GM19099 (cell line): ENCODE measurements around the gene SDCCAG8.

Experiments
- POLR2A ChIP-seq: IDR thresholded peaks from 3 replicates; pipeline ENCODE4 v1.6.1; 2011; ENCODE audit warnings: low read depth; ENCODE audit not compliant: insufficient read length; ENCODE audit errors: extremely low read depth

The SDCCAG8 gene

DNA sequence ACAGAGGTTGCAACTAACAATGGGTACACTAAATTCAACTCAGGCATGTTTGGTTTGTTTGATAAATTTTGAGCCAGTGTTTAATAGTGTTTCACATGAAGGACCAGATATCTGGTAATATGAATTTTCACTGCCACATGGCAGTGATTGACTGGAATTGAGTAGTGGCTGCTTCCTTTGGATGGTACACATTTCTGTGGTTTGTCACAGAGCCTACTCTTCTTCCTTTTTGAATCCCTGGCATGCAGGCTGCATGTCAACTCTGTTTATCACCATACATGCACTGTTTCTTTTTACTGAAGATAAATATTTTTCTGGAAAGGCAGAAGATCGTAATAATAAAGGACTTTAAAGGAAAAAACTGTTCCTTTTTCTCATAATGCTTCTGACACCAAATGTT lies 35.5 kb downstream of the SDCCAG8 start:
- TF ChIP-seq POLR2A = no peak

DNA sequence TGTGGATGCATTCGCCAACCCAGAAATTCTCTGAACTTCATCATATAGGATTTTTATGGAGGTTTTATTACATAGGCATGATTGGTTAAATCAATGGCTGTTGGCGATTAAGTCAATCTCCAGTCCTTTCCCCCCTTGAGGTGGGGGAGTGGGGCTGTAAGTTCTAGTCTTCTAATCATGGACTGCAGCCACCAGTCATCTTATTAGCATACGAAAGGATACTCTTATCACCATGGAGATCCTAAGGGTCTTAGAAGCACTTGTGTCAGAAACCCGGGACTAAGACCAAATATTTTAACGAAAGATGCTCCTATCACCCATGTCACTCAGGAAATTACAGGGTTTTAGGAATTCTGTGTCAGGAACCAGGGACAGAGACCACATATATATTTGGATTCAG lies 36.3 kb downstream of the SDCCAG8 start:
- no peak for TF ChIP-seq POLR2A

DNA sequence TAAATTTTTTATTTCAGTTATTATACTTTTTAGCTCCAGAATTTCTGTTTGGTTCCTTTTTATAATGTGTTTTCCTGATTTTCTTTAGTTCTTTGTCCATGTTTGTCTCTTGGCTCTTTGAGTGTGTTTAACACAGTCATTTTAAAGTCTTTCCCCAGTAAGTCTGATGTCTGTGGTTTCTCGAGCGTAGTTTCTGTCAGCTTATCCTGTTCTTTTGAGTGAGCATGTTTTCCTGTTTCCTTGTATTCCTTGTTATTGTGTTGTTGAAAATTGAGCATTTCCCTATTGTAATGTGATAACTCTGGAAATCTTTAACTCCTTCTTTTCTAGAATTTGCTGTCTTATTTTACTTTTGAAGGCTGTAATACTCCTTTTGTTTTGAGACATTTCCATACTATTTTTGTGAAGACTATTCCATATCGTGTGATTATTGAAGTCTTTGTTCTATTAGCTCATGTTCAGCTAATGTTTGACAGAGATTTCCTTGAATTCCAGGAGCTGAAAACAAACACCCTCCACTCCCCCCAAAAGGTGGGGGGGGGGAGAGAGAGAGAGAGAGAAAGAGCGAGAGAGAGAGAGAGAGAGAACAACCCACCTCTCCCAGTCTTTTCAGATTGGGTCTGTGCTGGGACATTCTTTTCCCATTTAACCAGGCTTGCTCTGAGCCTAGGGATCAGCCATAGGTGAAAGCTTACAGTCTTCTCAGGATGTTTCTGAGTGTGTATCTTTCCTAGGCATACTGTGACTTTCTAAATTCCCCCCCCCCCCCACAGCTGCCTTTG lies 38.3 kb downstream of the SDCCAG8 start:
- TF ChIP-seq POLR2A = no peak

DNA sequence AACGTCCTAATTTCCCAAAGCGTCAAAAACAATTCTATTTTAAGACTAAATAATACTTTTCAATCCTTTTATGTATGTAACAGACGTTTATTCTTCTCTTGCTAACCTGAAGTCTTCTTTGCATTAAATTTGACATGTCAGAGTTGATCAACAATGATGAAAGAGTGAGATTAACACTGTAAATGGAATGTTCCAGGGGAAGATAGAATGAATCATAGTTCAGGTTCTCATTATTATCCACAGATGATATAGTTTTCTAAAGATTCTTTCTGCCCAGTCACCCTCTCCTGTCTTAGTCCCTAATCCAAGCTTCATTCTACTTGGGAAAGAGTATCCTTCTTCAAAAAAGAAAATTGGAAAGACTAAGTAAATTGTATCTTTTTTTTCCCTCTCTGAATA lies 38.9 kb downstream of the SDCCAG8 start:
- no peak for TF ChIP-seq POLR2A

DNA sequence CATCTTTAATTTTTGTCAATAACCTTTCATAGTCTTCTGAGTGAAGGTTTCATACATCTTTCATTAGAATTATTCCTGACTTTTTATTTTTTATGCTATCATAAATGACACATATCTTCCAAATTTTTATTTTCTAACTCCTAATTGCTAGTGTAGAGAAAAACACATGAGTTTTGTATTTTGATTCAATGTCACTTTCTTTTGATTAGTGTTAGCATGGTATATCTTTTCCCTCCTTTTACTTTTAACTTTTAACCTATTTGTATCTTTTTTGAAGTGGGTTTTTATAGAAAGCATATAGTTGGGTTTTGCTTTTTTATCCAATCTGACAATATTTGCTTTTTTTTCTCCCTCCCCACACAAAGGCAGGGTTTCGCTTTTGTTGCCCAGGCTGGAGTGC lies 43.2 kb downstream of the SDCCAG8 start:
- TF ChIP-seq POLR2A = no peak

DNA sequence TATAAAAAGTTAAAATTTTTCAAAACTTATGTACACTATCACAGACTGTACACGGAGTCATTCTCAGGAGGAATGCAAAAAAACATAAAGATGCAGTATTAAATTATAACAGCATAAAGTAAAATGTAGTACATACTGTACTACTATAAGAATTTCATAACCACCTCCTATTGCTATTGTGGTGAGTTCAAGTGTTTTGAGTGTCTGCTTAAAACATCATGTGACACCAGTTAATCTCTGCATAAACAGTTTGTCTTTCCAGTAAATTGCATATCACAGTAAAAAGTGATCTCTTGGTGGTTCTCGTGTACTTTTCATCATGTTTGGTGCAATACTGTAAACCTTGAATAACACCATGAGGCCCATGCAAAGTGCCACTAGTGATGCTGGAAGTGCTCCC lies 45.2 kb downstream of the SDCCAG8 start:
- TF ChIP-seq POLR2A = no peak

DNA sequence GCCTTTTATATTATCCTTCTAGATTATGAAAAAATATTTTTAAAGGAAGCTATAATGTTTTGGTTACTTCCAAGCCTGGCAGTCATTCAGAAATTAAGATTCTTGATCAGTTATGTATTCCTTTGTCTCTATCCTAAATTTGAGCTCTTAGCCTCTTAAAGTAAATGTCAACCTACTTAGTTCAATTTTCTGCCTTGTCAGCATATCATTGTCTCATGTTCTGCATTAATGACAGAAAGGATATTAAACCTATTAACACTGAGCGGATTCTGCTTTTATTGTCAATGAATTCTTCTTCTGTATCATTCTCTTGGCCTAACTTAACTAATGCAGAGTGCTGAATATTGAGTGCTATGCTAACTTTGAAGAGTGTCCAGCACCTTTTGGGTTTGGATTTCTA lies 56.0 kb downstream of the SDCCAG8 start:
- TF ChIP-seq POLR2A = no peak

DNA sequence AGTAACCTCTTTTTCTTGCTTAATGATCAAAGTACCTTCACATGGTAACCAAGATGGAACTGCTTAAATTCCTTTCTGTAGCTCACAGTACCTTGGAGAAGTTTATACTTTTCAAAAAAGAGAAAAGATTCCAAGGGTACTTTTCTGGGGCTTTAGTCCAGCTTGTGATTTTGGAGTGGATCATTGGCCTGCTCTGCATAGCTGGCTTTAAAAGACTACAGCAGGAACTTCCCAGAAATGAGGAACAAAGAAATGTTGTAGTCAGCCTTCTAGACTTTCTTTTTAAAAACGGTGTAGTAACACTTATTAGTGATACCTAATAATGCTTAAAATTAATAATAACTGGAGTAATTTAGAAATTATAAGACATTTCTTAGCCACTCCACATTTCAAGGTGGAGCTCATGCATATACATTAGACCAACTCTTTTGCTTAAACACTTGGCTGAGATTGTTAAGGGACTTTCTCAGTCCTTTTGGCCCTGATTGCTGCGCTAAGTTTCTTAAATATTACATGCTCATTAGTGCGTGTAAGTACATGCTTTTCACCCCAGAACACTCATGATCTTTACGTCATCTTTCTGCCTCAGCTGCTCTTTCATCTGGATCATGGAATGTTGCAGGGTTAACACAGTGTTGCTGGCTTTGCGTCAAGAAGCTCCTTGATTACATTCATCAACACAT lies 57.3 kb downstream of the SDCCAG8 start:
- TF ChIP-seq POLR2A = no peak

DNA sequence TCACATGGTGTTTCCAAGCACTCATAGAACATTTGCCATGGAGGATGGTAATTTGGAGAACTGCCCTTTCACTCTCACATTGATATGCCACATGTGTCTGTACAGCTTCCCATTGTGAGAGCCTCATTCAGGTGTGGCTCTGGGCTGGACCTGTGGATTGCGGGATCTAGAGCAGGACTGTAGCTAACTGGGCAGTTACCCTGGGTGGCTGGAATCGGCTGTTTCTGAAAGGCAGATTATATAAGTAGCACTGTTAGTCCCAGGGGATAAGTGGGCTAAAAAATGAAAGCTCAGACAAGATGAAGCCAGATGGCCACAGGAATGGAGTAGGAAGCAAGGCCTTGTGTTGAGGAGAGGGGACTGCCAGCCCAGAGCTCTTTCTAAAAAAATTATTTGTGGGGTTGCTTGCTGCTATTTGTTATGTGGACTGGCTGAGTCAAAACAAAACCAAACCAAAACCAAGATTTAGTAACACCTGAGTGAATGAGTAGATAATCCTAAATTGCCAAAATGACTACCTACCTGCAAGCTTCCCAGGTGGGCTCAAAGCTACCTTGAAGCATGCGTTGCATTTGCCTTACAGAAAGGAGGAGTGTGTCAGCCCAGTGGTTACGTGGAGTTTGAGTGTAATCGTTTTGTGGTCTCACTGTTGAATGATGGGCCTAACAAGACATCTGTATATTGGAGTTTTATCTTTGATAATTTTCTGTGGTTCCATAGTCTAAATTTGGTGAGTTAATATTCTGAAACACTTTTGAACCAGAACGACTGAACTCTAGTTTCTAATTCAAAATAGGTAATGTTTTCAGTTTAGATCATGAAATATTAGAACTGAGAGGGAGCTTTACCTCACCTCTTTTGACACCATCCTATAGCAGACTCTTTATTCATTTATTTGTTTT lies 58.0 kb downstream of the SDCCAG8 start:
- TF ChIP-seq POLR2A = no peak

DNA sequence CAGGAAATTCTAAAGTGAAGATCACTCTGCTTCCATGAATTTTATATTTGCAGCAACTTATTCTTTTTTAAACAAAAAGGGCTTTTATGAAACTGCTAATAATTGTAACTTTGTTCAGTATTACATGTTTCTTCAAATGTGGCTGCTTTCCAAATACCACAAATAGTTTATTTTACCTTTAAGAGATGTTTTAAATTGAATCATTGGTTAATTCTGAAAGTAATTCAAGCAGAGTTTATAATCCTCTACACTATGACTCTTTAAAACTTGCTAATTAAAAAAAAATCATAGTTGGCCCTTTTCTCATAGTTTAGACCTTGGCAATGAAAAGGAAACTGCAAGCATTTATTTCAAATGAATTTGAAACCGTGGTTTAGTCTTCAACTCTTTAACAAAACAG lies 59.6 kb downstream of the SDCCAG8 start:
- TF ChIP-seq POLR2A = no peak

DNA sequence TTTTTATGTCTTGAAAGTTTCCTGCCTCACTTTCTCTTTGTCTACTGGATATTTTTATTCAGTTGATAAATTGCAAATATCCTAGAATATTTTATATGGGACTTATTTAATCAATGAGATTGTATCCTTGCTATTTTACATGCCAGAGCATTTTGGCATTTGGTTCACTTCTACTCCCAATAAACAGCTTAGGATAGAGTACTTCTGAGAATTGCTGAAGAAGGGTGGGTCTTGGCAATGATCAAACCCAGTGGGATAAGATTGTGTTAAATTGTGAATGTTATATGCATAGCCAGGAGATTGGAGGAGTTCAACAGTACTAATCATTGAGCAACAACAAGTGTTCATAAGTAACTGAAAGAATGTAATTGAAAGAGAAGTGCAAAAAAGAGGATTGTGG lies 60.1 kb downstream of the SDCCAG8 start:
- TF ChIP-seq POLR2A = no peak

DNA sequence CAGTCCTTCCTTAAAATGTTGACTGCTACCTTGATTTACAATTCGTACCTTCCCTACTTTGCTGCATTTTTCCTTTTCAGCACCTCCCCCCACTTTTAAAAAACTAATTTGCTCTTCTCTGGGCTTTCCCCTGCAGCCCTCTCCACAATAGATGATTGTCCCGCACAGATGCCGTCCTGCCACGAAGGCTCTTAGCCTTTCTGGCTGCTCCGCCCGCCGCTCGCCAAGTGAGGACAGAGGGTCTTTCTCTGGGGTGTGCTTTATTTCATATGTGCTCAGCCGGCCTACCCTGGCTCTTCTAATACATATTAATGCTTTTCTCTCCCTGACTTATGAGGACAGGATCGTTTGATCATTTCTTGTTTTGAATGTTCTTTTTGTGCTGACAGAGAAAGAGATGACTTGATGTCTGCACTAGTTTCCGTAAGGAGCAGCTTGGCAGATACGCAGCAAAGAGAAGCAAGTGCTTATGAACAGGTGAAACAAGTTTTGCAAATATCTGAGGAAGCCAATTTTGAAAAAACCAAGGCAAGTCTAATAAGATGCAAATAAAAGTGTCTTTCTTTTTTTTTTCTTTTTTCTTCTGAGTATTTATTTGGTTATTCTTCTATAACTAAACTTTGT lies 60.6 kb downstream of the SDCCAG8 start:
- no peak for TF ChIP-seq POLR2A

DNA sequence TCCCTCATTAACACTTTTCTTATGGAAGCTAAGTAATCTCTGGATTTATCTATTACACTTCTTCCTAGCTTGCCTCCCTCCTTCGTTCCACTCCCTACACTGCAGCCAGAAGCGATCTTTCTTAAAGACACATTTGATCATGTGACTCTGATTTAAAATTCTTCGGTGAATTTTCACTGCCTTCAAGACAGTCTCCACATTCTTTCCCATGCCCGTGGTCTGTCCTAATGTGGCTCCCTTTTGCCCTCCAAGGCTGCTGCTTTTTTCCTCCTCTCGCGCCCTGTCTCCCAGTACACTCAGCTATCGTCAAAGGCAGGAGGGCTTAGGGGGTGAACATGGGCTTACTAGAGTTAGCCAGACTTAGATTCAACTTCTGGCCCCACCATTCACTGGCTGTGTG lies 64.4 kb downstream of the SDCCAG8 start:
- no peak for TF ChIP-seq POLR2A

DNA sequence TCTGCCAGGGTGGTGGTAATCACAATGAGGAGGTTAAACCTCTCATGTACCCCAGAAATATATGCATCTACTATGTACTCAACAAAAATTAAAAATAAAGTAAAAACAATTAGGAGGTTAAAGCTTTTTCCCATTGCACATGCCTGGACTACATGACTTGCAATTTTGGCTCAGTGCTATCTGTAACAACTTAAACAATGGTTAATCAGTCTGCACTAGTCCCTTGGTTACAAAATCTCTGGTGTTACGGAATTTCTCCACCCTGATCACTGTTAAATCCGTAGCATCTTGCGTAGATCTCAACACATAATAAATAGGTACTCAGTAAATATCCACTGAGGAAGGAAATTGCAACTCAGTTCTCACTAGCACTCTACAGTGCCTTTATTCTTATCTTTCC lies 66.5 kb downstream of the SDCCAG8 start:
- no peak for TF ChIP-seq POLR2A

DNA sequence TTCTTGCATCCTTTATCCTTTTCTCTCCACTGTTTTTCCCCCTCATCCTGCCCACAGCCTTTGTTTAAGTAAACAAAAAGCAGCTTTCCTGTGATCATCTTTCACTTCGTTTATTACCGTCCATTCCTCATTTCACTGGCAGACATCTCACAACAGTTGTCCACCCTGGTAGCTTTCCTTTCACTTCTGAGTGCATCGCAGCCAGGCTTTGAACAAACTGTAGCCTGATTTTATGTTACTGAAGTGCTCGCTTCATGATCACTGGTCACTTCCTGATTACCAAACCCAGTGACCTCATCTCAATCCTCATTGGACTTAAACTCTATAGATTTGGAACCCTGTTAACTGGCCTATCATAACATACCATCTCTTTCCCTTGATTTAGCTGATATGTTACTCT lies 67.7 kb downstream of the SDCCAG8 start:
- TF ChIP-seq POLR2A = no peak
